NCI-H146 treated with DMSO at 0.1 percent for 48 hours (cell line): ENCODE results near the gene SCAF8.
A peak's percentile ranks its signal among the peaks of the same experiment; 100 is the strongest.

Source experiments
- DNase-seq: peaks from one replicate; lab custom pipeline; 2025; ENCODE audit not compliant: unreplicated experiment; lab: John Stamatoyannopoulos, UW

SCAF8 gene

DNA sequence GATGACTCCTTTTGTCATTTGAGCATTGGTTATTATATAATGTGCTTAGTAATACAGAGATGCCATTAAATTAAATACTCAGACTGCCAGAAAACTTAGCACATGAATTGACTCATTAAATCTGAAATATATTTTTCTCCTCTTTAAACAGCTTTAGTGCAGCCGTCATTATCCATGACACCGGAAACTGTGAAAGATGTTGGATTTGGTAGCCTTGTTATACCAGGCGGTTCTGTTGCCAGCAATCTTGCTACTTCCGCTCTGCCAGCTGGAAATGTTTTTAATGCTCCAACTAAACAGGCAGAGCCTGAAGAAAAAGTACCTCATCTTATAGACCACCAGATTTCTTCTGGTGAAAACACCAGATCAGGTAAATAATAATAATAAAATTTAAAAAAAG, 97.6 kb downstream of the SCAF8 start:
- DNase-seq, result no peak

DNA sequence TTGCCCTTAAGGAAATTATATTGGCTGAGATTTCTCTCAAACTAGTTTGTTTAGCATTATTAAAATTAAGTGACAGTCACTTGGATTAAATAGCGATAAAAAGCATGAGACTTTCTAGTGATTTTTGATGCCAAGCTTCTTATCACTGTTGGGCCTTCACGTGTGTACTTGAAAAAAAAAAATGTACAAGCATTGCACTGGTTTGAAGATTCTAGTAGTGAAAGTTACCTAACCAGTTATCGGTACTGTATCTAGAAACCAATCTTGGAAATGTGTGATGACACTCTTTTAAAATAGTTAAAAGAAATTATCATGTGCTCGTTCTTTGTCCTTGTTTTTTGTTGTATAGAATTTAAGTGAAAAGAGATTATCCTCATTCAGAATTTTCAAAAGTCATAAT, 102.1 kb downstream of the SCAF8 start:
- no peak for DNase-seq

DNA sequence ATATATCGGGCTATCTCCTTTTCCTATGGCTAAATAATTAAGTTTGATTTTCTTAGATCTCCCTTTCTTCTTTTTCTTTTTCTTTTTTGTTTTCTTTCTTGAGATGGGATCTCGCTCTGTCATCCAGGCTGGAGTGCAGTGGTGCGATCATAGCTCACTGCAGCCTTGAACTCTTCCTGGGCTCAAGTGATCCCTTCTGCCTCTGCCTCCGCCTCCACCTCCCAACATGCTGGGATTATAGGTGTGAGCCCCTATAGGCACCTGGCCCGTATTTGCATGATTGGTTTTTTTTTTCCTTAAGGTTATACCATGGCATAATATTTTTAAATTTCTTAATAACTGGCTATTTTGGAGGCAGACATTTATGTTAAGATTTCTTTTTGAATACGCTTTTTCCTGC, 106.3 kb downstream of the SCAF8 start:
- DNase-seq, result no peak

DNA sequence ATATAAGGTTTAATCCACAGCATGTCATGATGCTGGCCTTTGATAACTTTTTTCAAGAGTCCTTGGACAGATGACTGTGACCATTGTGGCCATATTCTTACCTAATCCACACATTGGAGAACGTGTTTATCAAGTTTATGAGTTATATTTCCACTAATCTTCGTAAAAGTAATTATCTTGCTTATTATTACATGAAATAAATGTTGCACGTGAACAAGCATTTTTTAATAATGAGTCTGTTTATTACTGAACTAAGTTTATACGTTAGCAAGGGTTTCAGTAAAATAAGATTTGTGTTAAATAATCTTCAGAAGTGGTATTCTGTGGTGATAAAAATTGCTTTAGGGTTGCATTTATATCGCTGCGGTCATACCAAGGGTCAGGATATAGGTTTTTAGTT, 107.1 kb downstream of the SCAF8 start:
- no peak for DNase-seq

DNA sequence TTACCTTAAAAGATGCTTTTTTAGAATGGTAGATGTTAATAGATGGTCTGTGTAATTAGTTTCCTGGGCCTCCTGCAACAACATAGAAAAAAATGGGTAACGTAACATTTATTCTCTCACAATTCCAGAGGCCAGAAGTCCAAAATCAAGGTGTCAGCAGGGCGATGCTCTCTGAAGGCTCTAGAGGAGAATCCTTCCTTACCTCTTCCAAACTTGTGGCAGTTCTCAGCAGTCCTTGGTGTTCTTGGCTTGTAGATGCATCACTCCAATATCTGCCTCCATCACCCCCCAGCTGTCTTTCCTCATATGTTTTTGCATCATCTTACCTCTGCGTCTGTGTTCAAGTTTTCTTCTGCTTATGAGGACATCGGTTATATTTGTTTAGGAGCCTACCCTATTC, 107.9 kb downstream of the SCAF8 start:
- DNase-seq, result no peak

DNA sequence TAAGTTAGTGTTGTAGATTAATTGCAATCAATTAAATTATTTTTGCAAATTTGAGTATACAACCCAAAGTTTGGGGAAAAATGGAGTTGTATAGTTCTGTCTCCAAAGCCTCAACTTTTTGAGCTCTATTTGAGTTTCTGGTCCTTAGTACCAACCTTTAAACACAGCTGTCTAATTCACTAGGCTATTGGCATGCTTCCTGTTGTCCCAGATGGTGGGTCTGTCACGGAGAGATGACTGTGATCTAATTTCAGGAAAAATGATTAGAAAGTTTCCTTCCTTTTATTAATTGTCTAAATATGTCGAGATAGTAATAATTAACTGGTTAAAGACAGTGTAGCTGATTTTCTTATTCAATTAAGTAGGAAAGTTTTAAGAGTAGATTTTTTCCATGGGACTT, 109.6 kb downstream of the SCAF8 start:
- no peak for DNase-seq

DNA sequence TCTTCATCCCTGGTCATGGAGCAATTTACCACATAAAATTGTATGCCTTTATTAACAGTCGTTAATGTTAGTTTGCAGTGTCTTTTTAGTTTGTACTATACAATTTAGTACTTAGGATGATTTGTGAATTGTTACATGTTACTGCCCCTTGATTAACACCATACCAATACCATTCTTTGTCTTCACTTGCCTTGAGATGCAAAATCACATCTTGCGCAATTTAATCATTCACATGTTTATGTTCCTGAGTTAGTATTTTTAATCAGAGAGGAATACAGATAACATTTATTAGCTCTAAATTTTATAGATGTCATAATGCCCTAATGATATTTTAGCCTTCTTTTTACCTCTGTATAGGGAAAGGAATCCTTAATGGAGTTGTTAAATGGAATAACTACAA, 114.1 kb downstream of the SCAF8 start:
- no peak for DNase-seq

DNA sequence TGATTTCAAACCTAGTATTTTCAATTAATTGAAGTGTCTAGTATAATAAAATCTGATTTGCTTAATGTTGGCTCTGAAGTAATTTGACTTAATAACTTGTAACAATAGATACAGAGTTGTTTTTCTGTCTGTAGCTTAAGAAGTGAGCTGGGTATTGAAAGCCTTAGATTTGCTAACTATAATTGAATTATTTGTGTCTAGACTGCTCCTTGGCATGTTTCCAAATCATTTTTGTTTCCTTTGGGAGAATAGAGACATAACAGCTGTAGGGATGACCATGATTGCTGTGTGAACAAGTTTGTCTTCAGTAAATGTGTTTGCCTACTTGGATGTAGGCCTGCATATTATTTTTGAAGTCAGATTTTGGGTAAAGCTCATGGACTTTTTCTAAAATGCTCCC, 115.4 kb downstream of the SCAF8 start:
- peak; percentile 58 for DNase-seq

DNA sequence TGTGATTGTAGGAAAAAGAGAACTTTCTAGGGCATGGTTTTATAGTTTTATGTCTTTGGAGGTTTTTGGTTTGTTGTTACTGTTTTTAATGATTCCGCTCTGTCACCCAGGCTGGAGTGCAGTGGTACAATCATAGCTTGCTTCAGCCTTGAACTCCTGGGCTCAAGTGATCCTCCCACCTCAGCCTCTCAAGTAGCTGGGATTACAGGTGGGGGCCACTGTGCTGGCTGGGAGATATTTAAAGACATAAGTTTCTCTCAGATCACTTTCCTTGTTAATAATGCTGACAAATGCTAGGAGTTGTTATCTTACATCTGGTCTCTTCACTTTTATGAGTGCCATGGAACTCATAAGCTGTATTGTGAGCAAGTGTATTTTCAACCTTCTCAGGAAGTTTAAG, 116.3 kb downstream of the SCAF8 start:
- no peak for DNase-seq

DNA sequence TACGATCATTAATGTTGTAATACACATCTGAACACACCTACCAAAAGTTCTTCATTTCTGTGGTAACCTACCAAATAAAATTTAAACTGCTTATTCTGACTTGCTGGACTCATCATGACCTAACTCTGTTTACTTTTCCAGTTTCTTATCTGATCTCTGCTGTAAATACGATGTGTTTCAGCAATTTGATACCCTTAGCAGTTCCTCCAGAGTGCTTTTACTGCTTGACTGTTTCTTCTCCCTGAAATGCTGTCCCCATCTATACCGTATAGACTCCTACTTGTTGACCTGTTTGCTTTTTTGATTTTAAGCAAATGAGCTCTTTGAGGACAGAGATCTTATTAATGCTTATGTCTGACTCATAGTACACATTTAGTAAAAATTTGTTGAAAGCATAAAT, 119.5 kb downstream of the SCAF8 start:
- DNase-seq, result no peak

DNA sequence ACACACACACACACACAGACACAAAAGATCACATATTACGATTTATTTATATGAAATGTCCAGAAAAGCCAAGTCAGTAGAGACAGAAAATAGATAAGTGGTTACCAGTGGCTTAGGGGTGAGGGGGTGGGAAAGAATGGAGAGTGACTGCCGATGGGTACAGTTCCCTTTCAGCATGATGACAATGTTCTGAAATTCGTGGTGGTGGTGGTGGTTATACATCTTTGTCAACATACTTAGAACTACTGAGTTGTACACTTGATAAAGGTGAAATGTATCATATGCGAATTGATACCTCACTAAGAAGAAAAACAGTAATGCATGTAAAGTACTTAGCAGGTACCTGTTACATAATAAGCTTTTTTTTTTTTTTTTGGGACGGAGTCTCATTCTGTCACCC, 124.3 kb downstream of the SCAF8 start:
- DNase-seq, result no peak

DNA sequence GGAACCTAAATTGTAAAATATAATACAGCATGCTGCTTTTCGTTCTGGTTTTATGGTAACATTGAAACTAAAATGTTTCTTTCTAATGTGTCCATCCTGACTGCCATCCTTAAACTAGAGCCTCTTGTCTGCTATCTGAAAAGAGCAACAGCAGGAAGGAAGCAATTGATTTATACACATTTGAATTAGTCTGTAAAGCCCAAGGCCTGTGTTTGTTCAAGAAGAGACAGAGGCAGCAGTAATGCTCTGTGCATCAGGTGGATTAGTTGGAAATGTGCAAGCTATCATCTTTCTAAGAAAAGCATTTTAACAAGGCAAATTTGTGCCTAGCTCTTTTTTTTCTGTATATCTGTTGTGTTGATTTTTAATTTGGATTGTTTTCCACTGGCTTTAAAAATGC, 128.6 kb downstream of the SCAF8 start:
- peak; percentile 45 for DNase-seq

DNA sequence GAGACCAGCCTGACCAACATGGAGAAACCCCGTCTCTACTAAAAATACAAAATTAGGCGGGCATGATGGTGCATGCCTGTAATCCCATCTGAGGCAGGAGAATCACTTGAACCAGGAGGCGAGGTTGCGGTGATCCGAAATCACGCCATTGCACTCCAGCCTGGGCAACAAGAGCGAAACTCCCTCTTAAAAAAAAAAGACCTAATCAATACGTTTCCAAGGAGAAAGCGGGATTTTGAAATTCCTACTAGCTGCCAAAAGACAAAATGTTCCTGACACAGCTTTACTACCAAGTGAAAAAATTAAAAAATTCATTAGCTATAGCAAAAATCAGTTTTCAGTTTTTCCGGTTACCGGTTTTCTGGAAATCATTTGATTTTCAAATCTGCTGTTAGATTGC, 129.3 kb downstream of the SCAF8 start:
- DNase-seq, result no peak

DNA sequence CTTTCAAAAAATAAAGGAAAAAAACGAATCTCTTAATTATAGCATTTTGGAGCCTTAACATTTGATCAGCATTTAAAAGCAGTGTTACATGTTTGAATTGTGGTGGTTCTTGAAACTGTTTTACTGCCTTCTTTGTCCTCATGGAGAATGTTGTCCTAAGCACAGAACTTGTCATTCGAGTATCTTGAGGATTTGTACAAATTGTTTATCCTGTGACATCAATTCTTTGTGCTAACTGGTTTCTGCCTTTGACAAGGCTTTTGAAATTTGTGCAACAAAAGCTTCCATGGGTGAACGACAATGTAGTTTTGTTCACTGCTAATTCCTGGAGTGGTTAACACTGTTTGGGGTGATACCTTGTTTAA, 130.8 kb downstream of the SCAF8 start:
- no peak for DNase-seq

DNA sequence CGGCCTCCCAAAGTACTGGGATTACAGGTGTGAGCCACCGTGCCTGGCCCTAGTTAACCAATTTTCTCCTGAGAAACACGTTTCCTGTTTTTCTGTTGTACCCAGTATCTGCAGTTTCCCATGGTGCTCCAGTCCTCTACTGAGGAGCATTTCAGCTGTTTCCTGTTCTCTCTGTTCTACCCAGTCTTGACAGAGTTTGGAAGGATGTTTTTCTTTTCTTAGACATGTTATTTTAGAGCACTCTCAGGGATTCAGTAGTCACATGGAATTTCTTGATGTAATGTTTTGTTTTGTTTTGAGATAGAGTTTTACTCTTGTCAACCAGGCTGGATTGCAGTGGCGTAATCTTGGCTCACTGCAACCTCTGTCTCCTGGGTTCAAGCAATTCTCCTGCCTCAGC, 132.1 kb downstream of the SCAF8 start:
- DNase-seq, result no peak

DNA sequence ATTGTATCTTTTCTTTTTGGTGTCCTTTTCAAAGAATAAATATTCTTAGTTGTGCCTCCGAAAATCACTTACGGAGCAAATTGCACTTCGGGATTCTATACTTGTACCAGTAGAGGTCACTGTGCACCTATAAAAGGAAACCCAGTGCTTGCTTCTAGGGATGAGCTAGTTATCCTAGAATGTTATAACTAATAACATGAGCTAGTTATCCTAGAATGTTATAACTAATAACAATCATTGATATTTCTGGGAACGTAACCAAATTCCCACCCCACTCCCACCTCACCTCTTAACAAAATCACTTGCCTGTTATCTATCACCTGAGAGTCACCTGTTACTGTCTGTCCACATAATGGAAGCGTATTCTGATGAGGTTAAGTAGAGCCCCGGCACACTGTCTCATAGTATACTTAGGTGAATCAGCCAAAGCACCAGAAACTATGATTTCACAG, 135.0 kb downstream of the SCAF8 start:
- DNase-seq, result peak; percentile 38

DNA sequence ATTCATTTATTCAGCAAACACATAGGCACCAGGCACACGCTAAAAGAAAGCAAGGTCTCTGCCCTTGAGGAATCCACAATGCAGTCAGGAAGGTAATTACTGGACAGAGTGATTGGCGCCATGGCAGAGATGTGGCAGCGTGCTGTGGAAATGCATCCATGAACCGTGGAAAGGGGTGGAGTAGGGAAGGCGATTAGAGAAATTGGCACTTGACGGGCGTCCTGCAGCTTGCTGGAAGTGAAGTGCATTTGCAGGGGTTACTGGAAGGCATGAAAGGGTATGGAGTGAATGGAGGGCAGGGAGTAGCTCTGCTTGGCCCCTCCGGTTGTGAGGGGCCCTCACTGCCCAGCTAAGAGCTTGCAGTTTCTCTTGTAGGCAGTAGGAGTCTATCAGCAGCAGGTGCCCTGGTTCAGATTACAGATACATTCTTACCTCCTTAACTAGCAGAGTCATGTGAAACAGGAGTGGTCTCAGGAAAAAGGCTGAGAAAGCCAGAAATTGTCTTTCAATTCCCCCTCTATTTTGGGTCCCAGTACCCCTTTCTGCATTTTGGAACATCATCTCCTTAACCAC, 139.4 kb downstream of the SCAF8 start:
- DNase-seq, result no peak

DNA sequence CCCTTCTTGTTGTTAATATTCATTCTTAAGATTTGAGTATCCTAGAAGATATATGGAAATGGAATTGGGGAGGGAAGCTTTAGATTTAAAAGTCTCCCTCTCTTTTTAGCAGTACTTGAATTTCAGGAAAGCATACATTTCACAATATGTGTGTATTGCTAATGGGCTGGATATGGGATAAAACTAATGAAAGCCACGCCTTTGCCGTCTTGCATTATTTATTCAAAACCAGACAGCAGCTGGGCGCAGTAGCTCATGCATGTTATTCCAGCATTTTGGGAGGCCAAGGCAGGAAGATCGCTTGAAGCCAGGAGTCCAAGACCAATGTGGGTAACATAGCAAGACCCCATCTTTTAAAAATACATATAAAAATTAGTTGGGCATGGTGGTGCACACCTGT, 140.3 kb downstream of the SCAF8 start:
- DNase-seq, result no peak

DNA sequence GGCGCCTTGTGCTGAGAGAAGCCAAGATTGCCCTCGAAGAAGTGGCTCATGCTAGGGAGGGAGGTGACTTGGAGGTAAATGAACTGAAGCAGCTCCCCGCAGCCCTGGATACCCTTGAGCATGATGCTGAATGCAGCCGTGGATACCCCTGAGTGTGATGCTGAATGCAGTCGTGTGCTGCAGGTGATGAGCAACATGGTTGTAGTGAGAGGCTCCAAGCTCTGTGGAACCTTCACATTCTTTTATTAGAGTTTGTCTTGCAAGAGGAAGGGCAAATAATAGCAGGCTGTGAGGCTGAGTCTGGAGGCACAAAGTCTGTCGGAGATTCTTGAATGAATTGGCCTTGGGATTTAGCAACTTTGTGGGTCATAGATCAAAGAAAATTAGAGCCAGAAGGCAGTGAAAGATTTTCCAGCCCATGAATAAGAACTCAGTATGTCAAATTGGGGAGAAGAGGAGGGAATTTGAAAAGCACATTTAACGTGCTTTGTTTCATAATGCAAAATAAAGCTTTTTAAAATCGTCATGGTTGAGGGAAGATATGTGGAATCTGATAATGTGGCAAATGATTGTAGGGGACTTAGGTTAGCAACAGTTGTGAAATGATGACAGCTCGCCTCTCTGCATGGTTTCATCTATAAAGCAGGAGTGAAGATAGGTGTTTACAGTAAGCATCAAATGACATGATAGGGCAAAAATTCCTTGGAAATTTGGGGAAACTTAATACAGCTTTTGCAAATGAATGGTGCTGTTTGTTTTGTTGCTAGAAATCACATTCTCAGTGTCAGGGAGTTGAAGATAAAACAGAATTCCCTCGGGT, 141.8 kb downstream of the SCAF8 start:
- no peak for DNase-seq

DNA sequence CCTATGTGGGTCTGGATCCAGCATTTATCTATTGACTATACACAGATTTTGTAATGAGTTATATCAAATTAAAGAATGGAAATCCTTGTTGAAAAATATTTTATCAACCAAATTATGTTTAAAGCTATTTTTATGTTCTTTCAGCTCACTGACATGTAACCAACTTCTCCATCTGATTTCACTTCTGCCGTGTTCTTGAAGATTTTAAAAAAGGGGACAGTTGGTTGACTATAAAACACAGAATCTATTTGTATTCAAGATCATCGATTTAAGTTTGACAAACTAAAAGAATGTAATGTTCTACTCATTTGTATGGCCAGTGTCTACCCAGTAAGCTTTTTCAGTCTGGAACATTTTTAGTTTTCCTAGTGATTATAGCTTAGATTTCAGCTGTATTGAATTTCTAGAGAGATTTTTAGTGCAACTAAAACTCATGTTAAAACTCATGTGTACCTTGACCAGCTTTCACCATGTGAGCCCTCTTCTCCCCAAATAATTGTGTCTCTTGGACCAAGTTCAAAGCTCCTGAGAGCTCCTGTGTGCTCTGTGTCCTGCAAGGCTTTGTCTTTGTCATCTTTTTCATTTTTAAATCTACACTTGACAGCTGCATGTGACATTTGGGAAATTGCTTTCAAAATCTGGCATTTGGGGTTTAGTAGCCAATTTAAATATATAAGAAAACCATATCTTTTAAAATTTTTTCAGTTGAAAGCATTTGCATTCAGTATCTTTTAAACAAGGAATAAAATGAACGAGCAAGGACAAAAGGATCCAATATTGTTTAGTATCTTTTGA, 143.5 kb downstream of the SCAF8 start:
- DNase-seq, result no peak

DNA sequence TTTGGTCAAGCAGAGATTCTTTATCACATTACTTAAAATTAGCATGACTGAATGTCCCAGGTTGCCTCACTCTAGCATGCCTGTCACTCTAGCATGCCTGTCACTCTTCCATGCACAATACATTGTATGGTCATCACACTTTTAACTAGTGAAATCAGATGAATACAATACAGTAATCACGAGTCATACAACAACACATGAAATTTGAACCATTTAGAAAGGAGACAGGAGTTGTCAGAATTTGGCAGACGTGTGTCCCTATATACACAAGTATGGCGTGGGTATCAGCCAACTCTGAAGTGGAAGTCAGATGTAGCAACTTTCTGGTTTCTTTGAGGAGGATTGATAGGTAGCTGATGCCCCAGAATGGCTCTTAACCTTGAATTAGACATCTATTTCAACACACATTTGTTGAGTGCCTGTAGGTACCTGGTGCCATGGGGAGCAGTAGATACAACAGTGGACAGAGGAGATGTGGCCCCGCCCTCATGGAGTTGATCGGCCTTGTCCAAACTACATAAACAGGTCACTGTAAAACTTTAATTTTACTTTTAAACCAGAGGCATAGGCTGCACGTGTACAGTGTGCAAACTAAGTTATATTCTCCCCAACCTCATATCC, 145.8 kb downstream of the SCAF8 start:
- DNase-seq, result no peak

DNA sequence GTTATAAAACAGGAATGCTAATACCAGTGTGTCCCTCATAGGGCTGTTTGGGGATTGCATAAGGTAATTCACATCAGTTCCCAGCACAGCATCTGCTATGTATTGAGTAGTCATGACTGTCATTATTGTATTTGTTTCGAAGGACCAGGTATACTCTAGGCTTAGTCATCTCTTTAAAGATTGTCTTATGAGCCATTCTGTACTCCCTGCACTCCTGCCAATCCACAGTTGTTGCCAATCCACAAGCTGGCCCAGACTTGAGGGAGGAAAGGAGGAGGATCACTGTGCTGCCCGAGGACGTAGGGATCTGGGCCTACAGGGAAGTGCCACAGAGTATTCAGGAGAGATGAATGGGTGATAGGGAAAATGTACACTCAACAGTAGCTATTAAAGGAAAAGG, 148.9 kb downstream of the SCAF8 start:
- DNase-seq, result no peak
